ENCODE results near the gene SMO. TPM values are rescaled to one million over a fixed set of nuclear protein-coding genes. Genes with fewer than 3 reads are reported as not detected.

SMO gene
- total RNA-seq, 1 experiment from 2014 or later: 2.9 TPM

Other genes starting within 250 kb of the SMO start
- gene TNPO3, start 133.5 kb upstream of the SMO start, total RNA-seq (2021; ENCODE audit: unreplicated experiment): 71.8 TPM
- 5.4 TPM for gene TSPAN33, start 43.9 kb upstream of the SMO start, total RNA-seq (2021; ENCODE audit: unreplicated experiment)
- gene AHCYL2, start 36.4 kb downstream of the SMO start, total RNA-seq (2021; ENCODE audit: unreplicated experiment): 20.2 TPM
- gene STRIP2, start 245.8 kb downstream of the SMO start, total RNA-seq (2021; ENCODE audit: unreplicated experiment): 5.1 TPM